A549 (cell line): ENCODE measurements around the gene ZHX3. TPM values are rescaled to one million over a fixed set of nuclear protein-coding genes. Genes with fewer than 3 reads are reported as not detected.

Experiments used
- ATAC-seq, 2 experiments: fragments of 200-7000 bp in 1 of 2; fragments of >200 bp in 1 of 2; cut with Nextera tagmentation in 1 of 2; cut with Tn5 transposase in 1 of 2; 3 replicates each; pipeline versions ENCODE4 v1.8.0 to v1.9.1; 2018 to 2020; ENCODE audit warnings: mild to moderate bottlenecking in 1 of 2, moderate library complexity in 1 of 2
- CTCF ChIA-PET: fragments of 300-600 bp; sonication (Branson Sonifier 250); formaldehyde crosslinking; extraction: SDS; loops from one replicate; lab custom pipeline; 2021; ENCODE audit warnings: antibody characterized with exemption, inconsistent platforms; lab: Yijun Ruan, JAX
- POLR2A ChIA-PET: fragments of 350-600 bp; formaldehyde crosslinking; extraction: SDS; loops from one replicate; lab custom pipeline; 2021; ENCODE audit warnings: antibody characterized with exemption, inconsistent platforms; lab: Yijun Ruan, JAX
- DNase-seq, 2 experiments: peaks; one replicate each; pipeline versions ENCODE4 v3.0.0 to v3.0.0-alpha.2; 2011 to 2016; ENCODE audit warnings: low read depth in 1 of 2, low spot score in 1 of 2
- FAIRE-seq: peaks from 2 replicates; lab custom pipeline; 2011; peaks lifted over from hg19 to GRCh38; lab: Jason Lieb, UNC
- H3K27ac ChIP-seq, 2 experiments: fragments of >200 bp; sonication (Bioruptor Twin); formaldehyde crosslinking; 3 replicates each; pipeline ENCODE4 v1.5.1; 2016 to 2017
- H3K4me1 ChIP-seq: fragments of >200 bp; sonication (Bioruptor Twin); formaldehyde crosslinking; 3 replicates; pipeline ENCODE4 v1.6.1; 2016
- H3K4me2 ChIP-seq: fragments of >200 bp; sonication (Bioruptor Twin); formaldehyde crosslinking; 3 replicates; pipeline ENCODE4 v1.6.1; 2016
- H3K4me3 ChIP-seq: fragments of >200 bp; sonication (Bioruptor Twin); formaldehyde crosslinking; 3 replicates; pipeline ENCODE4 v1.5.1; 2016
- H3K9me3 ChIP-seq: fragments of >200 bp; sonication (Bioruptor Twin); formaldehyde crosslinking; 3 replicates; pipeline ENCODE4 v1.6.1; 2016
- BHLHE40 ChIP-seq: IDR thresholded peaks from 2 replicates; pipeline ENCODE4 v1.6.1; 2012; ENCODE audit warnings: low read depth, low read length, inconsistent platforms
- CBX8 ChIP-seq: fragments of 200-600 bp; sonication (generic); IDR thresholded peaks from 2 replicates; pipeline ENCODE4 v1.6.1; 2016
- CEBPB ChIP-seq, 2 experiments: fragments of >200 bp in 1 of 2; sonication (Bioruptor Twin) in 1 of 2; formaldehyde crosslinking in 1 of 2; IDR thresholded peaks; 2 replicates each; pipeline ENCODE4 v1.6.1; 2012 to 2016
- CHD2 ChIP-seq: fragments of 150-350 bp; IDR thresholded peaks from 2 replicates; pipeline ENCODE4 v1.6.1; 2014; ENCODE audit warnings: low read length; ENCODE audit not compliant: partially characterized antibody
- CTCF ChIP-seq: fragments of >200 bp; sonication (Bioruptor Twin); formaldehyde crosslinking; IDR thresholded peaks from 3 replicates; pipeline ENCODE4 v1.5.1; 2016
- EHF ChIP-seq: fragments of 250-450 bp; sonication (Bioruptor Pico); IDR thresholded peaks from 2 replicates; pipeline ENCODE4 v1.5.0; 2020; ENCODE audit warnings: mild to moderate bottlenecking
- ELK1 ChIP-seq: fragments of 150-350 bp; IDR thresholded peaks from 2 replicates; pipeline ENCODE4 v1.6.1; 2014; ENCODE audit warnings: low read depth, mild to moderate bottlenecking, low read length
- ESRRA ChIP-seq: fragments of 150-350 bp; IDR thresholded peaks from 2 replicates; pipeline ENCODE4 v1.6.1; 2014; ENCODE audit warnings: mild to moderate bottlenecking, low read length, borderline replicate concordance
- FOSB ChIP-seq: fragments of 250-450 bp; sonication (Bioruptor Pico); IDR thresholded peaks from 2 replicates; pipeline ENCODE4 v1.5.0; 2020; ENCODE audit warnings: mild to moderate bottlenecking, moderate library complexity
- FOSL2 ChIP-seq, 2 experiments: fragments of 450-650 bp in 1 of 2; fragments of >200 bp in 1 of 2; sonication (Bioruptor Twin) in 1 of 2; formaldehyde crosslinking; IDR thresholded peaks; 2 replicates each; pipeline versions ENCODE4 v1.5.0 to v1.6.1; 2016 to 2020; ENCODE audit warnings: mild to moderate bottlenecking in 1 of 2, moderate library complexity in 1 of 2
- GATA3 ChIP-seq: IDR thresholded peaks from 2 replicates; pipeline ENCODE4 v1.6.1; 2012; ENCODE audit warnings: borderline replicate concordance
- HDAC2 ChIP-seq: fragments of 200-600 bp; sonication (generic); IDR thresholded peaks from 2 replicates; pipeline ENCODE4 v1.6.1; 2016
- HES2 ChIP-seq: fragments of >200 bp; sonication (Bioruptor Twin); formaldehyde crosslinking; IDR thresholded peaks from 2 replicates; pipeline ENCODE4 v1.6.1; 2016
- HOXA7 ChIP-seq: fragments of 250-450 bp; sonication (Bioruptor Pico); IDR thresholded peaks from 2 replicates; pipeline ENCODE4 v1.5.0; 2020; ENCODE audit warnings: mild to moderate bottlenecking, moderate library complexity
- HOXB13 ChIP-seq: fragments of 250-450 bp; sonication (Bioruptor Pico); IDR thresholded peaks from 2 replicates; pipeline ENCODE4 v1.5.0; 2020; ENCODE audit warnings: low read depth, mild to moderate bottlenecking, moderate library complexity
- KDM1A ChIP-seq: fragments of 200-600 bp; sonication (generic); IDR thresholded peaks from 2 replicates; pipeline ENCODE4 v1.6.1; 2016; ENCODE audit warnings: low read depth, mild to moderate bottlenecking
- MAFK ChIP-seq: fragments of 450-650 bp; IDR thresholded peaks from 2 replicates; pipeline ENCODE4 v1.6.1; 2014; ENCODE audit not compliant: partially characterized antibody
- MAX ChIP-seq: IDR thresholded peaks from 2 replicates; pipeline ENCODE4 v1.6.1; 2012
- NFE2L2 ChIP-seq: fragments of 150-350 bp; conservative IDR thresholded peaks from 2 replicates; pipeline ENCODE4 v1.6.1; 2014; ENCODE audit warnings: low read length
- POLR2A ChIP-seq: IDR thresholded peaks from 2 replicates; pipeline ENCODE4 v1.6.1; 2012; ENCODE audit warnings: mild to moderate bottlenecking, low read length
- RAD21 ChIP-seq, 2 experiments: fragments of >200 bp in 1 of 2; sonication (Bioruptor Twin) in 1 of 2; formaldehyde crosslinking in 1 of 2; IDR thresholded peaks in 1 of 2; conservative IDR thresholded peaks in 1 of 2; 2 replicates in 1 of 2; 3 replicates in 1 of 2; pipeline ENCODE4 v1.6.1; 2012 to 2018; ENCODE audit warnings: inconsistent platforms in 1 of 2
- RCOR1 ChIP-seq: fragments of 150-350 bp; IDR thresholded peaks from 2 replicates; pipeline ENCODE4 v1.6.1; 2014; ENCODE audit warnings: antibody characterized with exemption, low read length, low read depth
- SMC3 ChIP-seq: fragments of >200 bp; sonication (Bioruptor Twin); formaldehyde crosslinking; IDR thresholded peaks from 3 replicates; pipeline ENCODE4 v1.6.1; 2018; ENCODE audit warnings: inconsistent platforms
- SREBF2 ChIP-seq: fragments of 450-650 bp; IDR thresholded peaks from 2 replicates; pipeline ENCODE4 v1.6.1; 2014; ENCODE audit warnings: mild to moderate bottlenecking, moderate library complexity
- TFCP2L1 ChIP-seq: fragments of 250-450 bp; sonication (Bioruptor Pico); IDR thresholded peaks from 2 replicates; pipeline ENCODE4 v1.5.0; 2021; ENCODE audit warnings: mild to moderate bottlenecking
- TP53 ChIP-seq: fragments of 250-450 bp; sonication (Bioruptor Pico); IDR thresholded peaks from 2 replicates; pipeline ENCODE4 v1.5.0; 2021; ENCODE audit warnings: mild to moderate bottlenecking, moderate library complexity
- USF2 ChIP-seq: fragments of 450-650 bp; IDR thresholded peaks from 2 replicates; pipeline ENCODE4 v1.6.1; 2014; ENCODE audit warnings: antibody characterized with exemption
- ZFP36 ChIP-seq: fragments of 450-650 bp; IDR thresholded peaks from 2 replicates; pipeline ENCODE4 v1.6.1; 2014; ENCODE audit warnings: borderline replicate concordance; ENCODE audit not compliant: partially characterized antibody
- ZSCAN20 ChIP-seq: fragments of 250-450 bp; sonication (Bioruptor Pico); IDR thresholded peaks from 2 replicates; pipeline ENCODE4 v1.8.0; 2022; ENCODE audit warnings: mild to moderate bottlenecking, moderate library complexity
- WGBS: methylation state at CpG from one replicate; pipeline ENCODE4 v1.1.6; 2017; ENCODE audit errors: missing lambda C conversion rate; 5-methylcytosine and 5-hydroxymethylcytosine counted together
- polyA plus RNA-seq, 4 experiments: library from polyadenylated mRNA; depleted of rRNA in 3 of 4; stranded (reverse); fragments of >200 nt; fragmentation: RNase III in 1 of 4; extraction: RNeasy Plus Mini Kit Qiagen cat#74134 plus additional on column Dnase treatment in 1 of 4; gene quantifications; 2 replicates in 3 of 4; 3 replicates in 1 of 4; pipeline ENCODE4 v1.2.3, GENCODE V29; 2011 to 2017

The ZHX3 gene
- polyA plus RNA-seq, 2 of the 4 experiments (the other 2 are of a cell fraction): 3.6 to 4.1 TPM

GRCh38 chr20:41362748-41363140, 45.2 kb upstream of the ZHX3 start:
- TF ChIP-seq RCOR1 (no peak), NFE2L2 (no peak), ELK1 (no peak), RAD21 (conservative IDR thresholded peaks at IDR 0.05 in 1 of 2, IDR thresholded peaks at IDR 0.05 in 1 of 2) (no peak), FOSL2 (IDR thresholded peaks at IDR 0.05) (no peak), FOSL2 (CRISPR knock-in tag; IDR thresholded peaks at IDR 0.05) (no peak), ESRRA (no peak), KDM1A (no peak), HDAC2 (no peak), USF2 (no peak), CEBPB (IDR thresholded peaks at IDR 0.05) (no peak), ZSCAN20 (CRISPR knock-in tag) (no peak), SREBF2 (no peak), MAFK (no peak)
- TF ChIP-seq, all 56 proteins: peak for 0
- 75% methylated on average over 5 of the region's 5 CpGs for WGBS
- ChIA-PET CTCF (interaction anchor here (0.6 to 1.6 kb wide), 3 partner anchors 19 to 190 kb away, joined by 4 to 7 read pairs (median 6); no protein-coding TSS in a partner anchor), POLR2A (no interaction called here)
- Histone ChIP-seq H3K4me2 (no peak overlapping the region), H3K4me1 (peaks cover 4% of the 10 kb centered on the region; the same call in 1 of the 3 replicates), H3K27ac (no peak overlapping the region), H3K4me3 (no peak overlapping the region), H3K9me3 (no peaks in the 10 kb centered on the region)
- ATAC-seq (no peak), DNase-seq (no peak), FAIRE-seq (no peak)

GRCh38 chr20:41361757-41362747, 44.5 kb upstream of the ZHX3 start:
- POLR2A ChIA-PET: interaction anchor here (0.5 kb wide), 1 partner anchor 224 kb away, joined by 3 read pairs; no protein-coding TSS in a partner anchor
- no peak for DNase-seq
- no peak overlapping the region for H3K4me3 ChIP-seq
- no peak overlapping the region for H3K4me2 ChIP-seq
- ATAC-seq: no peak; a peak in 2 of 6 replicates
- no peak overlapping the region for H3K27ac ChIP-seq
- TF ChIP-seq FOSB (CRISPR knock-in tag): no peak
- TF ChIP-seq EHF (CRISPR knock-in tag): no peak
- no peak for TF ChIP-seq SREBF2
- TF ChIP-seq GATA3: no peak
- TF ChIP-seq MAX: no peak
- no peak for TF ChIP-seq POLR2A
- TF ChIP-seq TP53 (CRISPR knock-in tag): no peak
- TF ChIP-seq ZFP36: no peak
- no peak for TF ChIP-seq BHLHE40
- no peak for TF ChIP-seq CBX8
- TF ChIP-seq HOXB13 (CRISPR knock-in tag): no peak
- TF ChIP-seq CHD2: no peak
- TF ChIP-seq TFCP2L1 (CRISPR knock-in tag): no peak
- TF ChIP-seq HES2: no peak
- TF ChIP-seq SMC3: no peak
- TF ChIP-seq MAFK: no peak
- TF ChIP-seq NFE2L2: no peak
- TF ChIP-seq ELK1: no peak
- no peak for TF ChIP-seq HOXA7
- TF ChIP-seq CTCF: no peak
- peaks cover 4% of the 10 kb centered on the region; the same call in 1 of the 3 replicates for H3K4me1 ChIP-seq
- CTCF ChIA-PET: interaction anchor here (0.6 to 1.6 kb wide), 5 partner anchors 22 to 189 kb away, joined by 3 to 6 read pairs (median 4); partner anchors contain the start of gene LPIN3
- no peaks in the 10 kb centered on the region for H3K9me3 ChIP-seq
- no peak for FAIRE-seq
- WGBS: 86% methylated on average over 25 of the region's 45 CpGs
